Measurements from ENCODE around the gene OR2T8. TPM values are rescaled to one million over a fixed set of nuclear protein-coding genes. Genes with fewer than 3 reads are reported as not detected.

The OR2T8 gene
- total RNA-seq, 1 donor = not detected

- Histone ChIP-seq H3K4me1 (ENCODE audit: insufficient read depth, low read length) (no peaks in the 10 kb centered on the region), H3K9me3 (ENCODE audit: low read depth, low read length) (no peaks in the 10 kb centered on the region), H3K79me2 (ENCODE audit: insufficient read depth, low read length) (no peaks in the 10 kb centered on the region), H3K27me3 (ENCODE audit: insufficient read depth, low read length) (no peaks in the 10 kb centered on the region), H2AFZ (ENCODE audit: low read length) (no peak overlapping the region), H3K36me3 (ENCODE audit: insufficient read depth, low read length) (no peaks in the 10 kb centered on the region), H3K4me3 (ENCODE audit: insufficient read depth, low read length) (no peak overlapping the region), H3K4me2 (ENCODE audit: insufficient read depth, low read length) (no peak overlapping the region), H4K20me1 (ENCODE audit: insufficient read depth, low read length) (no peaks in the 10 kb centered on the region), H3K27ac (ENCODE audit: low read depth, low read length) (no peak overlapping the region)
- TF ChIP-seq CTCF (IDR thresholded peaks at IDR 0.05; ENCODE audit: extremely low read depth, low read depth, low read length) = no peak
- DNase-seq (ENCODE audit: insufficient read length, low spot score, missing footprints) = no peak
These were observed 3.9 kb downstream of the OR2T8 start for GRCh38 chr1:247923941-247924340.

DNA sequence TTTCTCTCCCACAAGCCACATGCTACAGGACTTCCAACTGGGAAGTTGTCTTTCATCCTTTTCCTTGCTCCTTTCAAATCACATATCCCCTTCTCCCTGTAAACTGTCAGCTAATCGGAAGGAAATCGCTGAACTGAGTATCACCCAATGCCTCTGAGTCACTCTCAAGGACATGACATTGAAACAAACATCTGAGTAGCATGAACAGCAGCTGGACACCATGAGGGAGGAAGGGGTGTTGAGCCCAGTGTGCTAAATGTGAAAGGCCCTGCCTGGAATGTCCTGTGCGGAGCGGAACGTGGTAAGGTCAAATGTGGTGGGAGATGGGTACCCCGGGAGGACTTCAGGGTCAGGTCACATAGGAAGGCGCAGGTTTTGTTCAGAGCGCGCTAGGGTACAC, 4.8 kb downstream of the OR2T8 start, which contains the start of gene OR2AJ1:
Gene OR2AJ1 (plus strand): TSS at position 22 of the 400 bp plus-strand sequence. CDS start 8,880 bp downstream, outside the sequence.
- no peaks in the 10 kb centered on the region for H3K36me3 ChIP-seq (ENCODE audit: insufficient read depth, low read length)
- H3K9me3 ChIP-seq (ENCODE audit: low read depth, low read length) = no peaks in the 10 kb centered on the region
- no peak within 1 kb of the TSS for H3K27ac ChIP-seq (ENCODE audit: low read depth, low read length)
- no peaks in the 10 kb centered on the region for H4K20me1 ChIP-seq (ENCODE audit: insufficient read depth, low read length)
- H3K4me1 ChIP-seq (ENCODE audit: insufficient read depth, low read length) = no peaks in the 10 kb centered on the region
- no peaks in the 10 kb centered on the region for H3K79me2 ChIP-seq (ENCODE audit: insufficient read depth, low read length)
- no peak for DNase-seq (ENCODE audit: insufficient read length, low spot score, missing footprints)
- TF ChIP-seq CTCF (IDR thresholded peaks at IDR 0.05; ENCODE audit: extremely low read depth, low read depth, low read length) = no peak
- H3K4me2 ChIP-seq (ENCODE audit: insufficient read depth, low read length) = no peak within 1 kb of the TSS
- H3K4me3 ChIP-seq (ENCODE audit: insufficient read depth, low read length) = no peak within 1 kb of the TSS
- H2AFZ ChIP-seq (ENCODE audit: low read length) = no peak within 1 kb of the TSS
- no peaks in the 10 kb centered on the region for H3K27me3 ChIP-seq (ENCODE audit: insufficient read depth, low read length)

DNA sequence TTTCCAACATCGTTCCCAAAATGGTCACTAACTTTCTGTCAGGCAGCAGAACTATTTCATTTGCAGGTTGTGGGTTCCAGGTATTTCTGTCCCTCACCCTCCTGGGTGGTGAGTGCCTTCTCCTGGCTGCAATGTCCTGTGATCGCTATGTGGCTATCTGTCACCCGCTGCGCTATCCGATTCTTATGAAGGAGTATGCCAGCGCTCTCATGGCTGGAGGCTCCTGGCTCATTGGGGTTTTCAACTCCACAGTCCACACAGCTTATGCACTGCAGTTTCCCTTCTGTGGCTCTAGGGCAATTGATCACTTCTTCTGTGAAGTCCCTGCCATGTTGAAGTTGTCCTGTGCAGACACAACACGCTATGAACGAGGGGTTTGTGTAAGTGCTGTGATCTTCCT, 13.9 kb downstream of the OR2T8 start:
- Histone ChIP-seq H4K20me1 (ENCODE audit: insufficient read depth, low read length) (no peaks in the 10 kb centered on the region), H3K36me3 (ENCODE audit: insufficient read depth, low read length) (no peaks in the 10 kb centered on the region), H3K4me3 (ENCODE audit: insufficient read depth, low read length) (no peak overlapping the region), H3K9me3 (ENCODE audit: low read depth, low read length) (no peaks in the 10 kb centered on the region), H3K4me1 (ENCODE audit: insufficient read depth, low read length) (no peaks in the 10 kb centered on the region), H3K27ac (ENCODE audit: low read depth, low read length) (no peak overlapping the region), H3K79me2 (ENCODE audit: insufficient read depth, low read length) (no peaks in the 10 kb centered on the region), H3K27me3 (ENCODE audit: insufficient read depth, low read length) (no peaks in the 10 kb centered on the region), H2AFZ (ENCODE audit: low read length) (no peak overlapping the region), H3K4me2 (ENCODE audit: insufficient read depth, low read length) (no peak overlapping the region)
- no peak for TF ChIP-seq CTCF (IDR thresholded peaks at IDR 0.05; ENCODE audit: extremely low read depth, low read depth, low read length)
- no peak for DNase-seq (ENCODE audit: insufficient read length, low spot score, missing footprints)

GRCh38 chr1:247935781-247936180, 15.7 kb downstream of the OR2T8 start:
- DNase-seq (ENCODE audit: insufficient read length, low spot score, missing footprints) = no peak
- no peaks in the 10 kb centered on the region for H3K9me3 ChIP-seq (ENCODE audit: low read depth, low read length)
- no peak for TF ChIP-seq CTCF (IDR thresholded peaks at IDR 0.05; ENCODE audit: extremely low read depth, low read depth, low read length)
- no peaks in the 10 kb centered on the region for H3K36me3 ChIP-seq (ENCODE audit: insufficient read depth, low read length)
- no peak overlapping the region for H2AFZ ChIP-seq (ENCODE audit: low read length)
- no peaks in the 10 kb centered on the region for H3K27me3 ChIP-seq (ENCODE audit: insufficient read depth, low read length)
- no peaks in the 10 kb centered on the region for H3K79me2 ChIP-seq (ENCODE audit: insufficient read depth, low read length)
- no peak overlapping the region for H3K27ac ChIP-seq (ENCODE audit: low read depth, low read length)
- no peaks in the 10 kb centered on the region for H3K4me1 ChIP-seq (ENCODE audit: insufficient read depth, low read length)
- no peak overlapping the region for H3K4me3 ChIP-seq (ENCODE audit: insufficient read depth, low read length)
- H4K20me1 ChIP-seq (ENCODE audit: insufficient read depth, low read length) = no peaks in the 10 kb centered on the region
- no peak overlapping the region for H3K4me2 ChIP-seq (ENCODE audit: insufficient read depth, low read length)

All from osteoblast (primary cell).